Immature natural killer cell (primary cell): Measurements from ENCODE around the gene SQSTM1. TPM values are rescaled to one million over a fixed set of nuclear protein-coding genes. Genes with fewer than 3 reads are reported as not detected.
"Not testable (repeated sequence)": the region's sequence is repeated elsewhere in the genome, so short reads cannot be mapped to it uniquely, and the experiment has no call there.

ENCODE experiments used
- DNase-seq, 3 donors: peaks; one replicate each; pipeline ENCODE4 v3.0.0; 2022; ENCODE audit warnings: mixed read lengths in 1 of 3
- H3K27ac Mint-ChIP-seq, 6 donors: one replicate each; pipeline ENCODE4 v1.8.0; 2020; ENCODE audit warnings: mixed read lengths in 6 of 6, mild to moderate bottlenecking in 5 of 6, inconsistent platforms in 4 of 6, moderate library complexity in 3 of 6
- H3K27me3 Mint-ChIP-seq, 3 donors: one replicate each; pipeline ENCODE4 v1.8.0; 2020 to 2021; ENCODE audit warnings: low read depth in 3 of 3, mild to moderate bottlenecking in 3 of 3, mixed read lengths in 3 of 3, moderate library complexity in 3 of 3, inconsistent platforms in 1 of 3
- H3K36me3 Mint-ChIP-seq, 3 donors: one replicate each; pipeline ENCODE4 v1.8.0; 2020; ENCODE audit warnings: mixed read lengths in 3 of 3, inconsistent platforms in 2 of 3, mild to moderate bottlenecking in 2 of 3
- H3K4me1 Mint-ChIP-seq, 2 donors: one replicate each; pipeline ENCODE4 v1.8.0; 2020; ENCODE audit warnings: inconsistent platforms in 2 of 2, mild to moderate bottlenecking in 2 of 2, mixed read lengths in 2 of 2, moderate library complexity in 1 of 2
- H3K4me3 Mint-ChIP-seq, 5 donors: one replicate each; pipeline ENCODE4 v1.8.0; 2020; ENCODE audit warnings: mild to moderate bottlenecking in 5 of 5, mixed read lengths in 5 of 5, inconsistent platforms in 3 of 5, moderate library complexity in 3 of 5
- H3K9me3 Mint-ChIP-seq, 6 donors: one replicate each; pipeline ENCODE4 v1.8.0; 2020; ENCODE audit warnings: mild to moderate bottlenecking in 6 of 6, mixed read lengths in 6 of 6, inconsistent platforms in 4 of 6, moderate library complexity in 3 of 6
- polyA plus RNA-seq, 3 donors: library from polyadenylated mRNA; unstranded; fragments of 300-500 nt; fragmentation: Illumina TruSeq; gene quantifications; one replicate each; pipeline ENCODE4 v1.2.3, GENCODE V29; 2021

Gene SQSTM1
- polyA plus RNA-seq, 3 donors from 2014 or later, result 256 to 292 (median 268) TPM

GRCh38 chr5:179864686-179865085, 44.0 kb downstream of the SQSTM1 start:
- Mint-ChIP-seq H3K27ac (no peak overlapping the region), H3K4me1 (no peaks in the 10 kb centered on the region), H3K36me3 (peaks cover 0 to 8% (median 0%) of the 10 kb centered on the region in 3 donors), H3K9me3 (no peaks in the 10 kb centered on the region), H3K4me3 (no peak overlapping the region), H3K27me3 (peaks cover 0 to 6% (median 2%) of the 10 kb centered on the region in 3 donors)
- DNase-seq, result no peak

DNA sequence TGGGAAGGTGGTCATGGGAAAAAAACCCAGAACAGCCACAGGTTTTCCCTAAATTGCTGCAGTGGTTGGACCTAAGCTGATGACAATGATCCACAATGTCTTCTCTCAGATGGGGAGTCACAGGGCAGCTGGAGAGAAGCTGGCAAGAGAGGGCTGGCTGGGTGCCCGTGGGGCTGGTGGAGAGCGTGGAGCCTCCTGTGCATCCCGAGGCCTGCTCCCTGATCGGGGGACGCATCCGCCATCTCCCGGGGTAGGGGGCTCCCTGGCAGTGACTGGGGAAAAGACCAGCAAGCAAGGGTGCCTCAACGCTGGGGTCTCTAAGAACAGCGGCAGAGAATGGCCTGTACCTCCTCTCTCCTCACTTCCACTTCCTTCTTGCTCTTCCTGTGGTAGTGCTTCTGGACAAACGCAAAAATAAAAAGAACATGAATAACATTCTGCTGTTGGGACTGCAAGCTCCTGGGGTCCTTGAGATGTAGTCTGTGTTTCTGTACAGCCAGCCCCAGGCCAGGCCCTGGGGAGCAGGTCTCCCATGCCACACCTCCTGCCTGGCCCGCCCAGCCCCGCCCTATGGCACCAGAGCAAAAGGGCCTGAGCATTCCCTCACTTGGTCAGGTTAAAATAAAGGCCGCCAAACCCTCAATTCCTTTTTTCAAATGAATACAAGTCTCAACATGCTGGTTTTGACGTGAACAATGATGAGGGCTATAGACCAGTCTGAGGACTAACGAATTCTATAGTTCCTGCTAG, 45.0 kb downstream of the SQSTM1 start:
- Mint-ChIP-seq H3K27me3 (peaks cover 0 to 4% (median 2%) of the 10 kb centered on the region in 3 donors), H3K4me1 (no peaks in the 10 kb centered on the region), H3K4me3 (no peak overlapping the region), H3K27ac (peak overlapping the region in 1 of 6 donors; percentile 50), H3K36me3 (peaks cover 0 to 9% (median under 1%) of the 10 kb centered on the region in 3 donors), H3K9me3 (no peaks in the 10 kb centered on the region)
- no peak for DNase-seq

- Mint-ChIP-seq H3K36me3 (peaks cover 3 to 14% (median 6%) of the 10 kb centered on the region in 3 donors), H3K27ac (no peak overlapping the region), H3K4me1 (no peaks in the 10 kb centered on the region), H3K27me3 (peaks cover 0 to 7% (median 2%) of the 10 kb centered on the region in 3 donors), H3K9me3 (no peaks in the 10 kb centered on the region), H3K4me3 (no peak overlapping the region)
- DNase-seq, result no peak
Measured at GRCh38 chr5:179866241-179867078, 45.8 kb downstream of the SQSTM1 start.

DNA sequence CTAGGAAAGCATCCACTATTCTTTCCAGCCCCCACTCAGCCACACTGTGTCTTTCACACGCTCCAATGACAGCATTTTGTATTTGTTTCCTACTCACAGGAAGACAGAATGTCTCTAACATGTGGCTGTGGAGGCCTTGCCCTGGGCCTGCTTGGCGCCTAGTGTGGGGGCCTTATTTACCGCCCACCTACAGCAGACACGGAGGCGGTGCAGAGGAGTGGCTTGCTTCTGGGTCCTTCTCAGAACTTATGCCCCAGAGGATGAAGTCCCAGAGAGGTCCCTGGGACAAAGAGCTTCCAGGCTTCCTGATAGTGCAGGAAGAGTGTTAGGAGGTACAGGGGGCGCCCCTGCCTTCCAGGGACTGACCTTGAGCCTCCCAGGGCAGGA, 46.4 kb downstream of the SQSTM1 start:
- H3K27me3 Mint-ChIP-seq, result peaks cover 0 to 7% (median 2%) of the 10 kb centered on the region in 3 donors
- peaks cover 3 to 14% (median 6%) of the 10 kb centered on the region in 3 donors for H3K36me3 Mint-ChIP-seq
- no peaks in the 10 kb centered on the region for H3K9me3 Mint-ChIP-seq
- DNase-seq, result no peak
- H3K4me3 Mint-ChIP-seq, result no peak overlapping the region
- no peak overlapping the region for H3K27ac Mint-ChIP-seq
- H3K4me1 Mint-ChIP-seq, result no peaks in the 10 kb centered on the region

DNA sequence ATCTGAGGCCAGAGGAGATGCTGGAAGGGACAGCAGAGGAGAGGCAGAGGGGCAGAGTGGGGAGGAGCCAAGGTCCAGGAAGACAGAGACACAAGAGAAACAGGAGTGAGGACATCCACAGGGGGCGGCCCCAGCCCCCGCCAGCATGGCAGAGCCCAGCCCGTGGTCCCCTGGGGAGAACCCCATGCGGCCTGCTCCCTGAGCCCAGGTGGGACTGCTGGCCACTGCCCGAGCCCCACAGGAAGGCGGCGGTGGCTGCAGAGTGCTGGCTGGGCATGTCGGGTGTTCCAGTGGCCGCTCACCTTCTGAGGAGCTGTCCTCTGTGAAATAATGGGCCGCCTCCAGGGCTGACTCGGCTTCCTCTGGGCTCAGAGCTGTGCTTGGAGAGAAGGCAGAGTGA, 46.8 kb downstream of the SQSTM1 start:
- peaks cover 3 to 14% (median 6%) of the 10 kb centered on the region in 3 donors for H3K36me3 Mint-ChIP-seq
- no peak overlapping the region for H3K27ac Mint-ChIP-seq
- H3K27me3 Mint-ChIP-seq, result peaks cover 0 to 7% (median 2%) of the 10 kb centered on the region in 3 donors
- H3K4me3 Mint-ChIP-seq, result no peak overlapping the region
- H3K4me1 Mint-ChIP-seq, result no peaks in the 10 kb centered on the region
- no peak for DNase-seq
- no peaks in the 10 kb centered on the region for H3K9me3 Mint-ChIP-seq

- no peak overlapping the region for H3K4me3 Mint-ChIP-seq
- no peak overlapping the region for H3K27ac Mint-ChIP-seq
- H3K4me1 Mint-ChIP-seq, result no peaks in the 10 kb centered on the region
- H3K27me3 Mint-ChIP-seq, result peaks cover 0 to 7% (median 2%) of the 10 kb centered on the region in 3 donors
- H3K9me3 Mint-ChIP-seq, result no peaks in the 10 kb centered on the region
- no peak for DNase-seq
- H3K36me3 Mint-ChIP-seq, result peaks cover 3 to 9% (median 6%) of the 10 kb centered on the region in 3 donors
Measured at GRCh38 chr5:179868541-179868940, 47.8 kb downstream of the SQSTM1 start.

DNA sequence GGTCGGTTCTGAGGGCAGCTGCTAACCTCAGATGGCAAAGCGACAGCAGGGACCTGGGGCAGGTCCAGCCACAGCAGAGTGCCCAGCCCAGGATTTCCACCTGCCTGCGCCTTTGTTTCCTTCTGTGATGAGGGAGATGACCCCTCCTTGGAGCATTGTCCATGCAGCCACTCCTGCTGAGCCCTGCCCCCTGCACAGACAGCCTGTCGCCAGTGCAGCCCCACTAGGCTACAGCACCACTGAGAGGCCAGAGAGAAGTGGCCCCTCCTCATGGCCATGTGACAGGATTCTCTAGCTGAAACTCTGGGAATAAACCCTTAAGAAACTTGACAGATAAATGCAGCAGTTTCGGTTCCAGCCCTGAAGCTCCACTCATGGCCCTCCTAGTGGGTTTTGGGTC, 48.4 kb downstream of the SQSTM1 start:
- Mint-ChIP-seq H3K4me1 (no peaks in the 10 kb centered on the region), H3K4me3 (no peak overlapping the region), H3K9me3 (no peaks in the 10 kb centered on the region), H3K36me3 (peaks cover 3 to 9% (median 6%) of the 10 kb centered on the region in 3 donors), H3K27me3 (peaks cover 0 to 7% (median 2%) of the 10 kb centered on the region in 3 donors), H3K27ac (no peak overlapping the region)
- DNase-seq, result no peak

DNA sequence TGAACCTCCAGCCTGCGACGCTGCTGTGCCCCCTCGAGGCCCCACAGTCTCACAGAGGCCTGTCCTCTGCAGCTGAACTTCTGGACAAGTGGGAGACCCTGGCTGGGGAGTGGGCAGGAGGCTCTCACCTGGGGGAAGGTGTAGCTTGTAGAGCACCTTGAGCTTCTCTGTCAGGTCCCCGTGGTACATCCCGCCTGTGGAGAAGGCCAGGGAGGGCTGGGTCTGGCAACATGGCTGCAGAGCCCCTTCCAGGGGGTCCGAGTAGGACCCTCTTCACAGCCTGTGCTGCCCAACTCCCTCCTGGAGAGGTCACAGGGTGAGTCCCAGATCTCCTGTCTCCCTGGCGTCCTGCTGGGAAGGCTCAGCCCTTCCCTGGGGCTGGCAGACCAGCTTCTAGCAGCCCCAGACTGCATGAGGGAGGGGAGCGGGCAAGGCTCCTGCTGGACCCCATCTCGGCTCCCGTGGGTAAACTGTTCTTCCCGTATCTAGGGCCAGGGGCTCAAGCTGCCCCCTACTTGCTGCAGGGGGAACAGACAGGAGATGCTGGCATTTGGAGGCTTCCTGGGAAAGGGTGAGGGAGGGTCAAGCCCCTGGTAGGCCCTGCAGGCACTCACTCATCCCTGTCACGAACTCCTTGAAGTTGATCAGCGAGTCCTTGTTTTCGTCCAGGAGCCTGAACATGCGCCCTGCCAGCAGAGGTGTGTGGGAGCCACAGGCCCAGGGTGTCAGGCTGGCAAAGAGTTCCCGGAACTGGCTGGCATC, 49.1 kb downstream of the SQSTM1 start:
- Mint-ChIP-seq H3K4me3 (no peak overlapping the region), H3K9me3 (no peaks in the 10 kb centered on the region), H3K27ac (no peak overlapping the region), H3K27me3 (peaks cover 0 to 5% (median 2%) of the 10 kb centered on the region in 3 donors), H3K36me3 (peaks cover 3 to 9% (median 6%) of the 10 kb centered on the region in 3 donors), H3K4me1 (no peaks in the 10 kb centered on the region)
- DNase-seq, result no peak

DNA sequence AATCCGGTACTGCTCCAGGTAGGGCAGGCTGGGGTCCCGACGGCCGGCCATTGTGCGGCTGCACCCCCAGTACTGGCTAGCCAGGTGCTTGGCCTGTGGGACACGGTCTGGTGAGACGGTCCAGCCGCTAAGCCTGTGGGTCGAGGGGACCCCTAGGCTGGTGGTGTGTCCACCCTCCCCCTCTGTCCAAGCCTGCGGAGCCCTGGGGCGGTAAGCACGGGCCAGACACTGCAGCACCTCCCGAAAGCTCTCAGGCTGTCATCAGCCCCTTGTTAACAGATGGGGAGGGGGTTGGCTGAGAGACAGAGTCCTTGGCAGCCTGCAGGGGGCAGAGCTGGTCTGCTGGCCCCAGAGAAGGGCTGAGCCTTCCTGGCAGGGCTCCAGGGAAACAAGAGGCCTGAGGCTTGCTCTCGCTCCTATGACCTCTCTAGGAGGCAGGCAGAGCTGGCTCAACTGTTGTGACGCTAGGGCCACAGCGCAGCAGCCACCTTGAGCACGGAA, 49.7 kb downstream of the SQSTM1 start:
- H3K4me3 Mint-ChIP-seq, result no peak overlapping the region
- H3K27ac Mint-ChIP-seq, result no peak overlapping the region
- H3K4me1 Mint-ChIP-seq, result no peaks in the 10 kb centered on the region
- H3K27me3 Mint-ChIP-seq, result peaks cover 0 to 5% (median 2%) of the 10 kb centered on the region in 3 donors
- DNase-seq, result no peak
- peaks cover 6 to 9% (median 9%) of the 10 kb centered on the region in 3 donors for H3K36me3 Mint-ChIP-seq
- no peaks in the 10 kb centered on the region for H3K9me3 Mint-ChIP-seq

- Mint-ChIP-seq H3K4me3 (no peak overlapping the region), H3K4me1 (no peaks in the 10 kb centered on the region), H3K27ac (no peak overlapping the region), H3K36me3 (peaks cover 7 to 11% (median 9%) of the 10 kb centered on the region in 3 donors), H3K27me3 (peaks cover 0 to 5% (median 2%) of the 10 kb centered on the region in 3 donors), H3K9me3 (no peaks in the 10 kb centered on the region)
- DNase-seq, result no peak
Measured at GRCh38 chr5:179870952-179871351, 50.2 kb downstream of the SQSTM1 start.

- not testable (repeated sequence) for H3K27me3 Mint-ChIP-seq, H3K27ac Mint-ChIP-seq, H3K9me3 Mint-ChIP-seq, H3K4me1 Mint-ChIP-seq, DNase-seq, H3K4me3 Mint-ChIP-seq
- peaks cover 7 to 13% (median 11%) of the 10 kb centered on the region in 3 donors for H3K36me3 Mint-ChIP-seq
Measured at GRCh38 chr5:179871533-179871932, 50.8 kb downstream of the SQSTM1 start.

GRCh38 chr5:179872055-179872827, 51.5 kb downstream of the SQSTM1 start:
- Mint-ChIP-seq H3K27me3 (peaks cover 0 to 5% (median 0%) of the 10 kb centered on the region in 3 donors), H3K9me3 (no peaks in the 10 kb centered on the region), H3K36me3 (peaks cover 7 to 12% (median 11%) of the 10 kb centered on the region in 3 donors), H3K27ac (no peak overlapping the region), H3K4me3 (no peak overlapping the region), H3K4me1 (no peaks in the 10 kb centered on the region)
- DNase-seq, result no peak
